T-helper 2 cell treated with Interferon-gamma antibody and Interleukin-4, amounts not matched to agents 100 ng/mL and 5 ng/mL, for 36 hours (primary cell): Measurements from ENCODE around the gene KCNE4. TPM values are rescaled to one million over a fixed set of nuclear protein-coding genes. Genes with fewer than 3 reads are reported as not detected.

Experiments used
- intact Hi-C: fragments of 100-400 bp; cut with micrococcal nuclease; formaldehyde crosslinking; loops from one replicate; pipeline ENCODE4 v1.15.1; 2023
- total RNA-seq: library from RNA; stranded (reverse); gene quantifications from 2 replicates; pipeline ENCODE4 v1.2.3, GENCODE V29; 2022

KCNE4 gene
- total RNA-seq, 1 donor from 2014 or later = not detected

- intact Hi-C loops = no loop called here
These were observed 11.5 kb upstream of the KCNE4 start for GRCh38 chr2:223040527-223040926.

GRCh38 chr2:223041527-223042109 is 10.4 kb upstream of the KCNE4 start:
- intact Hi-C loops = no loop called here

- intact Hi-C loops = no loop called here
These were observed 9.7 kb upstream of the KCNE4 start for GRCh38 chr2:223042284-223042683.

- intact Hi-C loops = no loop called here
These were observed 9.3 kb upstream of the KCNE4 start for GRCh38 chr2:223042704-223043118.

- intact Hi-C loops = no loop called here
These were observed 8.6 kb upstream of the KCNE4 start for GRCh38 chr2:223043164-223043941.

- intact Hi-C loops = no loop called here
These were observed 7.7 kb upstream of the KCNE4 start for GRCh38 chr2:223044092-223044836.

GRCh38 chr2:223044916-223045700 is 6.9 kb upstream of the KCNE4 start:
- intact Hi-C loops = no loop called here

- intact Hi-C loops = no loop called here
These were observed 5.4 kb upstream of the KCNE4 start for GRCh38 chr2:223046470-223047040.

- intact Hi-C loops = no loop called here
These were observed 4.7 kb upstream of the KCNE4 start for GRCh38 chr2:223047260-223047761.

GRCh38 chr2:223048519-223048918 is 3.5 kb upstream of the KCNE4 start:
- intact Hi-C loops = no loop called here

- intact Hi-C loops = no loop called here
These were observed 2.6 kb upstream of the KCNE4 start for GRCh38 chr2:223049356-223049755.

- intact Hi-C loops = no loop called here
These were observed 1.8 kb upstream of the KCNE4 start for GRCh38 chr2:223050188-223050587.

GRCh38 chr2:223050900-223051504 is 988 bp upstream of the KCNE4 start:
- intact Hi-C loops = no loop called here

- intact Hi-C loops = no loop called here
These were observed 826 bp downstream of the KCNE4 start for GRCh38 chr2:223052548-223053483.

- intact Hi-C loops = no loop called here
These were observed 1.6 kb downstream of the KCNE4 start for GRCh38 chr2:223053484-223054192.

- intact Hi-C loops = no loop called here
These were observed 2.3 kb downstream of the KCNE4 start for GRCh38 chr2:223054193-223054781.

GRCh38 chr2:223055140-223055539 is 3.1 kb downstream of the KCNE4 start:
- intact Hi-C loops = no loop called here

GRCh38 chr2:223055836-223056235 is 3.8 kb downstream of the KCNE4 start:
- intact Hi-C loops = no loop called here
